Ascending aorta (tissue), 2 donors: ENCODE measurements around the gene NSD2. TPM values are rescaled to one million over a fixed set of nuclear protein-coding genes. Genes with fewer than 3 reads are reported as not detected.
"Not testable (repeated sequence)": the region's sequence is repeated elsewhere in the genome, so short reads cannot be mapped to it uniquely, and the experiment has no call there.

Experiments
- DNase-seq, 2 donors: peaks; one replicate each; pipeline ENCODE4 v3.0.0-alpha.2; 2019; ENCODE audit warnings: low spot score in 2 of 2
- H3K27ac ChIP-seq, 2 donors: fragments of 200-600 bp; sonication (generic); one replicate each; pipeline ENCODE4 v1.5.1; 2016 to 2017; ENCODE audit warnings: mild to moderate bottlenecking in 1 of 2
- H3K27me3 ChIP-seq: fragments of 200-600 bp; sonication (generic); one replicate; pipeline ENCODE4 v1.5.1; 2017
- H3K36me3 ChIP-seq, 2 donors: fragments of 200-600 bp; sonication (generic); one replicate each; pipeline ENCODE4 v1.5.1; 2016
- H3K4me1 ChIP-seq, 2 donors: fragments of 200-600 bp; sonication (generic); one replicate each; pipeline ENCODE4 v1.5.1; 2016 to 2017; ENCODE audit warnings: mild to moderate bottlenecking in 1 of 2
- H3K4me3 ChIP-seq, 2 donors: fragments of 200-600 bp; sonication (generic); one replicate each; pipeline ENCODE4 v1.5.1; 2016 to 2017; ENCODE audit warnings: mild to moderate bottlenecking in 1 of 2
- H3K9me3 ChIP-seq, 2 donors: fragments of 200-600 bp; sonication (generic); one replicate each; pipeline ENCODE4 v1.5.1; 2016
- CTCF ChIP-seq, 3 experiments: fragments of 200-600 bp in 2 of 3; fragments of 450-650 bp in 1 of 3; sonication (generic) in 2 of 3; IDR thresholded peaks; one replicate each; pipeline ENCODE4 v1.5.1; 2016 to 2019; ENCODE audit warnings: antibody characterized with exemption in 3 of 3, mild to moderate bottlenecking in 1 of 3, moderate library complexity in 1 of 3
- intact Hi-C: fragments of 100-400 bp; cut with DNase I; formaldehyde crosslinking; loops from one replicate; pipeline ENCODE4 v1.15.1; 2023
- total RNA-seq: library from RNA; depleted of rRNA; stranded (reverse); fragments of >200 nt; gene quantifications from one replicate; pipeline ENCODE4 v1.1.0, GENCODE V29; 2016

NSD2 gene
- total RNA-seq, 1 donor from 2014 or later, result 19.9 TPM

- intact Hi-C loops, result no loop called here
- peaks cover 69 to 73% of the 10 kb centered on the region in 2 donors for H3K36me3 ChIP-seq
- no peaks in the 10 kb centered on the region for H3K9me3 ChIP-seq
- DNase-seq, result no peak
- no peak overlapping the region for H3K27ac ChIP-seq
- H3K4me1 ChIP-seq, result no peaks in the 10 kb centered on the region
- TF ChIP-seq CTCF (IDR thresholded peaks at IDR 0.05), result no peak
- no peak overlapping the region for H3K4me3 ChIP-seq
- H3K27me3 ChIP-seq, result no peaks in the 10 kb centered on the region
These were observed 38.5 kb upstream of the NSD2 start for GRCh38 chr4:1832690-1833089.

- intact Hi-C loops, result no loop called here
- Histone ChIP-seq H3K27ac (no peak overlapping the region), H3K4me3 (no peak overlapping the region), H3K27me3 (no peaks in the 10 kb centered on the region), H3K36me3 (peaks cover 75 to 80% of the 10 kb centered on the region in 2 donors), H3K9me3 (no peaks in the 10 kb centered on the region), H3K4me1 (no peaks in the 10 kb centered on the region)
- no peak for TF ChIP-seq CTCF (IDR thresholded peaks at IDR 0.05)
- DNase-seq, result no peak
These were observed 37.7 kb upstream of the NSD2 start for GRCh38 chr4:1833307-1834046.

GRCh38 chr4:1834047-1834775 lies 37.0 kb upstream of the NSD2 start:
- Histone ChIP-seq H3K27me3 (no peaks in the 10 kb centered on the region), H3K4me1 (no peaks in the 10 kb centered on the region), H3K4me3 (no peak overlapping the region), H3K27ac (no peak overlapping the region), H3K9me3 (no peaks in the 10 kb centered on the region), H3K36me3 (peaks cover 77 to 88% of the 10 kb centered on the region in 2 donors)
- no peak for DNase-seq
- intact Hi-C loops, result no loop called here
- TF ChIP-seq CTCF (IDR thresholded peaks at IDR 0.05), result no peak

- H3K27me3 ChIP-seq, H3K4me1 ChIP-seq, H3K9me3 ChIP-seq, H3K4me3 ChIP-seq, intact Hi-C loops, DNase-seq, H3K27ac ChIP-seq: not testable (repeated sequence)
- peaks cover 81 to 95% of the 10 kb centered on the region in 2 donors for H3K36me3 ChIP-seq
These were observed 35.4 kb upstream of the NSD2 start for GRCh38 chr4:1835836-1836235.

GRCh38 chr4:1836650-1837049 lies 34.5 kb upstream of the NSD2 start:
- H3K36me3 ChIP-seq, result peaks cover 79 to 92% of the 10 kb centered on the region in 2 donors
- H3K27ac ChIP-seq, result no peak overlapping the region
- H3K27me3 ChIP-seq, result no peaks in the 10 kb centered on the region
- no peak overlapping the region for H3K4me3 ChIP-seq
- DNase-seq, result no peak
- intact Hi-C loops, result no loop called here
- no peaks in the 10 kb centered on the region for H3K4me1 ChIP-seq
- no peaks in the 10 kb centered on the region for H3K9me3 ChIP-seq
- no peak for TF ChIP-seq CTCF (IDR thresholded peaks at IDR 0.05)

GRCh38 chr4:1837069-1837468 lies 34.1 kb upstream of the NSD2 start:
- TF ChIP-seq CTCF (IDR thresholded peaks at IDR 0.05), result no peak
- H3K36me3 ChIP-seq, result peaks cover 78 to 91% of the 10 kb centered on the region in 2 donors
- H3K27me3 ChIP-seq, result no peaks in the 10 kb centered on the region
- DNase-seq, result no peak
- H3K4me1 ChIP-seq, result peaks cover 0 to 3% of the 10 kb centered on the region in 2 donors
- no peak overlapping the region for H3K27ac ChIP-seq
- no peaks in the 10 kb centered on the region for H3K9me3 ChIP-seq
- H3K4me3 ChIP-seq, result no peak overlapping the region
- intact Hi-C loops, result no loop called here
